Ishikawa (cell line): ENCODE measurements around the gene TACC2.

Source experiments
- CEBPB ChIP-seq: IDR thresholded peaks from 2 replicates; pipeline ENCODE4 v1.6.1; 2012
- TAF1 ChIP-seq: IDR thresholded peaks from 2 replicates; pipeline ENCODE4 v1.6.1; 2012; ENCODE audit warnings: low read depth, mild to moderate bottlenecking

GRCh38 chr10:121949451-121949850 is 39.5 kb upstream of the TACC2 start:
- TF ChIP-seq TAF1 (no peak), CEBPB (no peak)
